Measurements from ENCODE around the gene ACOXL. TPM values are rescaled to one million over a fixed set of nuclear protein-coding genes. Genes with fewer than 3 reads are reported as not detected.

The ACOXL gene
- total RNA-seq, 2 experiments from 2014 or later = 0.14 to 0.56 TPM

GRCh38 chr2:110768591-110768990 is 36.2 kb downstream of the ACOXL start:
- Mint-ChIP-seq H3K27me3 (peaks cover 3% of the 10 kb centered on the region), H3K4me3 (no peak overlapping the region), H3K36me3 (ENCODE audit: low read depth) (peaks cover 2% of the 10 kb centered on the region), H3K9me3 (no peaks in the 10 kb centered on the region), H3K4me1 (ENCODE audit: low read depth) (no peaks in the 10 kb centered on the region), H3K27ac (no peak overlapping the region)
- ATAC-seq (no peak), DNase-seq (no peak)
- POLR2A ChIA-PET = no interaction called here
- TF ChIP-seq CTCF (IDR thresholded peaks at IDR 0.05) = no peak
- intact Hi-C loops (cut with micrococcal nuclease) = no loop called here
- CTCF ChIA-PET = interaction anchor here (0.8 to 1.4 kb wide), 3 partner anchors 10 to 92 kb away, joined by 3 read pairs; no protein-coding TSS in a partner anchor

- Mint-ChIP-seq H3K9me3 (no peaks in the 10 kb centered on the region), H3K27me3 (peaks cover 3% of the 10 kb centered on the region), H3K4me3 (no peak overlapping the region), H3K4me1 (ENCODE audit: low read depth) (no peaks in the 10 kb centered on the region), H3K27ac (no peak overlapping the region), H3K36me3 (ENCODE audit: low read depth) (peaks cover 2% of the 10 kb centered on the region)
- no peak for TF ChIP-seq CTCF (IDR thresholded peaks at IDR 0.05)
- intact Hi-C loops (cut with micrococcal nuclease) = no loop called here
- DNase-seq (no peak), ATAC-seq (no peak)
- ChIA-PET CTCF (interaction anchor here (1.5 kb wide), 1 partner anchor 15 kb away, joined by 7 read pairs; no protein-coding TSS in a partner anchor), POLR2A (interaction anchor here (1.3 kb wide), 1 partner anchor 9 kb away, joined by 3 read pairs; no protein-coding TSS in a partner anchor)
Measured at GRCh38 chr2:110770404-110770958, 38.1 kb downstream of the ACOXL start.

GRCh38 chr2:110770959-110771431 is 38.6 kb downstream of the ACOXL start:
- intact Hi-C loops (cut with micrococcal nuclease) = no loop called here
- no peak overlapping the region for H3K4me3 Mint-ChIP-seq
- H3K4me1 Mint-ChIP-seq (ENCODE audit: low read depth) = no peaks in the 10 kb centered on the region
- no peaks in the 10 kb centered on the region for H3K9me3 Mint-ChIP-seq
- peaks cover 2% of the 10 kb centered on the region for H3K36me3 Mint-ChIP-seq (ENCODE audit: low read depth)
- TF ChIP-seq CTCF (IDR thresholded peaks at IDR 0.05) = no peak
- ChIA-PET POLR2A (interaction anchor here (1.3 kb wide), 1 partner anchor 9 kb away, joined by 3 read pairs; no protein-coding TSS in a partner anchor), CTCF (interaction anchor here (1.5 kb wide), 1 partner anchor 16 kb away, joined by 7 read pairs; no protein-coding TSS in a partner anchor)
- no peak overlapping the region for H3K27ac Mint-ChIP-seq
- no peak for ATAC-seq
- H3K27me3 Mint-ChIP-seq = peaks cover 3% of the 10 kb centered on the region
- no peak for DNase-seq

GRCh38 chr2:110771547-110772382 is 39.4 kb downstream of the ACOXL start:
- DNase-seq (no peak), ATAC-seq (no peak)
- no peak for TF ChIP-seq CTCF (IDR thresholded peaks at IDR 0.05)
- peaks cover 7% of the 10 kb centered on the region for H3K27me3 Mint-ChIP-seq
- H3K36me3 Mint-ChIP-seq (ENCODE audit: low read depth) = no peaks in the 10 kb centered on the region
- CTCF ChIA-PET = interaction anchor here (1.5 kb wide), 1 partner anchor 17 kb away, joined by 7 read pairs; no protein-coding TSS in a partner anchor
- H3K4me3 Mint-ChIP-seq = no peak overlapping the region
- no peak overlapping the region for H3K27ac Mint-ChIP-seq
- no peaks in the 10 kb centered on the region for H3K4me1 Mint-ChIP-seq (ENCODE audit: low read depth)
- intact Hi-C loops (cut with micrococcal nuclease) = no loop called here
- H3K9me3 Mint-ChIP-seq = no peaks in the 10 kb centered on the region
- POLR2A ChIA-PET = interaction anchor here (0.6 kb wide), 1 partner anchor 23 kb away, joined by 3 read pairs; no protein-coding TSS in a partner anchor

GRCh38 chr2:110772383-110772755 is 40.0 kb downstream of the ACOXL start:
- Mint-ChIP-seq H3K9me3 (no peaks in the 10 kb centered on the region), H3K4me1 (ENCODE audit: low read depth) (no peaks in the 10 kb centered on the region), H3K4me3 (no peak overlapping the region), H3K36me3 (ENCODE audit: low read depth) (no peaks in the 10 kb centered on the region), H3K27me3 (peaks cover 12% of the 10 kb centered on the region), H3K27ac (no peak overlapping the region)
- ChIA-PET POLR2A (no interaction called here), CTCF (interaction anchor here (1.0 kb wide), 1 partner anchor 19 kb away, joined by 3 read pairs; no protein-coding TSS in a partner anchor)
- no peak for TF ChIP-seq CTCF (IDR thresholded peaks at IDR 0.05)
- ATAC-seq (no peak), DNase-seq (no peak)
- intact Hi-C loops (cut with micrococcal nuclease) = no loop called here

All from activated CD8-positive, alpha-beta T cell treated with anti-CD3 and anti-CD28 coated beads for 36 hours (primary cell).